ENCODE data around the gene GLRX3. TPM values are rescaled to one million over a fixed set of nuclear protein-coding genes. Genes with fewer than 3 reads are reported as not detected.

GLRX3 gene
- total RNA-seq, 1 donor from 2014 or later, result 41.3 TPM

- Histone ChIP-seq H3K27ac (no peak overlapping the region), H3K27me3 (no peaks in the 10 kb centered on the region), H3K9me3 (no peaks in the 10 kb centered on the region), H3K36me3 (no peaks in the 10 kb centered on the region), H3K4me1 (peaks cover 70% of the 10 kb centered on the region), H3K4me3 (no peak overlapping the region)
- TF ChIP-seq POLR2AphosphoS5 (IDR thresholded peaks at IDR 0.05; ENCODE audit: insufficient read depth in 1 of 2, low read depth in 1 of 2), result no peak
- TF ChIP-seq, protein P1, sequence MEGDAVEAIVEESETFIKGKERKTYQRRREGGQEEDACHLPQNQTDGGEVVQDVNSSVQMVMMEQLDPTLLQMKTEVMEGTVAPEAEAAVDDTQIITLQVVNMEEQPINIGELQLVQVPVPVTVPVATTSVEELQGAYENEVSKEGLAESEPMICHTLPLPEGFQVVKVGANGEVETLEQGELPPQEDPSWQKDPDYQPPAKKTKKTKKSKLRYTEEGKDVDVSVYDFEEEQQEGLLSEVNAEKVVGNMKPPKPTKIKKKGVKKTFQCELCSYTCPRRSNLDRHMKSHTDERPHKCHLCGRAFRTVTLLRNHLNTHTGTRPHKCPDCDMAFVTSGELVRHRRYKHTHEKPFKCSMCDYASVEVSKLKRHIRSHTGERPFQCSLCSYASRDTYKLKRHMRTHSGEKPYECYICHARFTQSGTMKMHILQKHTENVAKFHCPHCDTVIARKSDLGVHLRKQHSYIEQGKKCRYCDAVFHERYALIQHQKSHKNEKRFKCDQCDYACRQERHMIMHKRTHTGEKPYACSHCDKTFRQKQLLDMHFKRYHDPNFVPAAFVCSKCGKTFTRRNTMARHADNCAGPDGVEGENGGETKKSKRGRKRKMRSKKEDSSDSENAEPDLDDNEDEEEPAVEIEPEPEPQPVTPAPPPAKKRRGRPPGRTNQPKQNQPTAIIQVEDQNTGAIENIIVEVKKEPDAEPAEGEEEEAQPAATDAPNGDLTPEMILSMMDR (IDR thresholded peaks at IDR 0.05), result no peak
- TF ChIP-seq POLR2A (IDR thresholded peaks at IDR 0.05), result no peak
- DNase-seq (ENCODE audit: extremely low spot score in 2 of 2), result no peak
- intact Hi-C loops (cut with DNase I), result no loop called here
Measured at GRCh38 chr10:130140425-130140824, 4.2 kb downstream of the GLRX3 start.

DNA sequence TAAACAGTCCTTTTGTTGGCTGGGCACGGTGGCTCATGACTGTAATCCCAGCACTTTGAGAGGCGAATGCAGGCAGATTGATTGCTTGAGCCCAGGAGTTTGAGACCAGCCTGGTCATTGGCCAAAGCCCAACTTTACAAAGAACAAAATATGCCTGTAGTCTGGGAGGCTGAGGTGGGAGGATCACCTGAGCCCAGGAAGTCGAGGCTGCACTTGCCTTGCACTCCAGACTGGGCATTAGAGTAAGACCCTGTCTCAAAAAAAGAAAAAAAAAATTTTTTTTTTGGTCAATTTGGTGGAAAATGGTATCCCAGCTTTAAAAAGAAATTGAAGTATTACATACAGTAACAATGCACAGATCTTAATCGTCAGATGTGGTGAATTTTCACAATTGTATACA is 4.8 kb downstream of the GLRX3 start:
- Histone ChIP-seq H3K27me3 (no peaks in the 10 kb centered on the region), H3K4me1 (peaks cover 64% of the 10 kb centered on the region), H3K27ac (no peak overlapping the region), H3K4me3 (no peak overlapping the region), H3K9me3 (no peaks in the 10 kb centered on the region), H3K36me3 (peaks cover 0 to 4% of the 10 kb centered on the region in 2 donors)
- TF ChIP-seq POLR2AphosphoS5 (IDR thresholded peaks at IDR 0.05; ENCODE audit: insufficient read depth in 1 of 2, low read depth in 1 of 2), result no peak
- no peak for TF ChIP-seq POLR2A (IDR thresholded peaks at IDR 0.05)
- TF ChIP-seq, protein P1 (IDR thresholded peaks at IDR 0.05), result no peak
- intact Hi-C loops (cut with DNase I), result no loop called here
- DNase-seq (ENCODE audit: extremely low spot score in 2 of 2), result no peak

GRCh38 chr10:130141460-130141859 is 5.3 kb downstream of the GLRX3 start:
- H3K4me3 ChIP-seq, result no peak overlapping the region
- H3K36me3 ChIP-seq, result peaks cover 0 to 8% of the 10 kb centered on the region in 2 donors
- H3K4me1 ChIP-seq, result peaks cover 64% of the 10 kb centered on the region
- TF ChIP-seq, protein P1 (IDR thresholded peaks at IDR 0.05), result no peak
- TF ChIP-seq POLR2AphosphoS5 (IDR thresholded peaks at IDR 0.05; ENCODE audit: insufficient read depth in 1 of 2, low read depth in 1 of 2), result no peak
- no peak for TF ChIP-seq POLR2A (IDR thresholded peaks at IDR 0.05)
- H3K27me3 ChIP-seq, result no peaks in the 10 kb centered on the region
- intact Hi-C loops (cut with DNase I), result no loop called here
- no peaks in the 10 kb centered on the region for H3K9me3 ChIP-seq
- DNase-seq (ENCODE audit: extremely low spot score in 2 of 2), result no peak
- H3K27ac ChIP-seq, result no peak overlapping the region

- no peak overlapping the region for H3K27ac ChIP-seq
- H3K36me3 ChIP-seq, result peaks cover 0 to 11% of the 10 kb centered on the region in 2 donors
- DNase-seq (ENCODE audit: extremely low spot score in 2 of 2), result no peak
- TF ChIP-seq POLR2A (IDR thresholded peaks at IDR 0.05) (no peak), POLR2AphosphoS5 (IDR thresholded peaks at IDR 0.05; ENCODE audit: insufficient read depth in 1 of 2, low read depth in 1 of 2) (no peak)
- TF ChIP-seq, protein P1 (IDR thresholded peaks at IDR 0.05), result no peak
- intact Hi-C loops (cut with DNase I), result no loop called here
- H3K4me1 ChIP-seq, result peaks cover 63% of the 10 kb centered on the region
- no peaks in the 10 kb centered on the region for H3K9me3 ChIP-seq
- no peak overlapping the region for H3K4me3 ChIP-seq
- H3K27me3 ChIP-seq, result no peaks in the 10 kb centered on the region
Measured at GRCh38 chr10:130141878-130142277, 5.7 kb downstream of the GLRX3 start.

GRCh38 chr10:130146042-130146441 is 9.9 kb downstream of the GLRX3 start:
- Histone ChIP-seq H3K4me3 (no peak overlapping the region), H3K27me3 (no peaks in the 10 kb centered on the region), H3K36me3 (peaks cover 0 to 20% of the 10 kb centered on the region in 2 donors), H3K4me1 (peaks cover 21% of the 10 kb centered on the region), H3K9me3 (no peaks in the 10 kb centered on the region), H3K27ac (no peak overlapping the region)
- intact Hi-C loops (cut with DNase I), result no loop called here
- DNase-seq (ENCODE audit: extremely low spot score in 2 of 2), result no peak
- no peak for TF ChIP-seq POLR2AphosphoS5 (IDR thresholded peaks at IDR 0.05; ENCODE audit: insufficient read depth in 1 of 2, low read depth in 1 of 2)
- TF ChIP-seq POLR2A (IDR thresholded peaks at IDR 0.05), result no peak
- TF ChIP-seq, protein P1 (IDR thresholded peaks at IDR 0.05), result no peak

Data from vagina (tissue), 2 donors.